HG03520 (cell line): ENCODE results near the gene OR51I1.
A peak's percentile ranks its signal among the peaks of the same experiment; 100 is the strongest.

Experiments
- ATAC-seq: cut with Tn5 transposase; IDR thresholded peaks from one replicate; pipeline ENCODE4 v1.9.1; 2021; ENCODE audit warnings: mild to moderate bottlenecking, moderate library complexity; ENCODE audit not compliant: unreplicated experiment

Gene OR51I1, protein sequence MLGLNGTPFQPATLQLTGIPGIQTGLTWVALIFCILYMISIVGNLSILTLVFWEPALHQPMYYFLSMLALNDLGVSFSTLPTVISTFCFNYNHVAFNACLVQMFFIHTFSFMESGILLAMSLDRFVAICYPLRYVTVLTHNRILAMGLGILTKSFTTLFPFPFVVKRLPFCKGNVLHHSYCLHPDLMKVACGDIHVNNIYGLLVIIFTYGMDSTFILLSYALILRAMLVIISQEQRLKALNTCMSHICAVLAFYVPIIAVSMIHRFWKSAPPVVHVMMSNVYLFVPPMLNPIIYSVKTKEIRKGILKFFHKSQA

DNA sequence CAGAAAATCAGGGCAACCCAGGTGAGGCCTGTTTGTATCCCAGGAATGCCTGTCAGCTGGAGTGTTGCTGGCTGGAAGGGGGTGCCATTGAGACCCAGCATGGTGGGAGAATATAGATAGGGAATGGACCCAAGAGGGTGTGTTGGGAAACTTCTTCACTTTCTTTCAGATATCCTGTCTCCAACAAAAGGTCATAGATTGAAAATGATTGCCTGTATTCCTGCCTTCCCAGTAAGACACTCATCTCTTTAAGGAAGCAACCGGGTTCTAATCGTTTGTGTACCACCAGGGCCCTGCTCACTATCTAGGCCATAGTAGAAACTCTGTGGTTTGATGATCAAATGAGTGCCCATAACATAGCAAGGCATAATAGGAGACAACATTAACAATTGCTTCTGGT lies at the start of gene OR51I1:
Gene OR51I1 (minus strand): TSS at position 101 of the 400 bp plus-strand sequence. CDS start 0 bp downstream, at position 101.
- ATAC-seq, result no peak

DNA sequence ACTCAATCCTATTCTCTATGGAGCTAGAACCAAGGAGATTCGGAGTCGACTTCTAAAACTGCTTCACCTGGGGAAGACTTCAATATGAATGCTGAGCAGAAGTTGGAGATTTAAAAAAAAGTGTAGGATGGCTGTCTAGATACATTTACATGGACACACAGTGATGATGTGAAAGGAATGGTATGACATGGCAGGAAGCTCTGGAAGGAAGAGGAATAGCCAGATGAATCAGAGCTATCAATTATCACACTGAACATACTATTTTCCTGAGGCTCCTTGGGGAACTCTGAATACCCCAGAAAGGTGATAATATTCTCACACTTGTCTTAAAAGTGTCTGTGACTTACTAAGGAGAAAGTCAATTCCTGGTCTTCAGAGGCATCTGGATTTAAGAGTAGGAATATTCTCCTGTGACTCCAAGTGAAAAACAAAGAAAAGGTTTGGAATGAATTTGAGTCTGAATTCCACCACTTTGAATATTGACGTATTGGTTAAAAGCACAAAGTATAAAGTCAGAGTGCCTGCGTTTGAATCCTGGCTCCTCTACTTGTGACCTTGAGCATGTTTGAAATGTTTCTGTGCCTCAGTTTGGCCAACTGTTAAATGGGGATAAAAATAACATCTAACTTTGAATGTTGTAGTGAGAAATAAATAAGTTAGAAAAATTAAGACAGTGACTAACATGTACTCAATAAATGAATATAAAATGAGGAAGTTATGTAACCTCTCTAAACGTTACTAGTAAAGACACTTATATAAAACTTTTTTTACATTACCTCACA lies 48.5 kb upstream of the OR51I1 start:
- no peak for ATAC-seq

DNA sequence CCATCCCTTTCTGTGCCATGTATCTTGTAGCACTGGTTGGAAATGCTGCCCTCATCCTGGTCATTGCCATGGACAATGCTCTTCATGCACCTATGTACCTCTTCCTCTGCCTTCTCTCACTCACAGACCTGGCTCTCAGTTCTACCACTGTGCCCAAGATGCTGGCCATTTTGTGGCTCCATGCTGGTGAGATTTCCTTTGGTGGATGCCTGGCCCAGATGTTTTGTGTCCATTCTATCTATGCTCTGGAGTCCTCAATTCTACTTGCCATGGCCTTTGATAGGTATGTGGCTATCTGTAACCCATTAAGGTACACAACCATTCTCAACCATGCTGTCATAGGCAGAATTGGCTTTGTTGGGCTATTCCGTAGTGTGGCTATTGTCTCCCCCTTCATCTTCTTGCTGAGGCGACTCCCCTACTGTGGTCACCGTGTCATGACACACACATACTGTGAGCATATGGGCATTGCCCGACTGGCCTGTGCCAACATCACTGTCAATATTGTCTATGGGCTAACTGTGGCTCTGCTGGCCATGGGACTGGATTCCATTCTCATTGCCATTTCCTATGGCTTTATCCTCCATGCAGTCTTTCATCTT lies 47.6 kb upstream of the OR51I1 start:
- ATAC-seq, result no peak

DNA sequence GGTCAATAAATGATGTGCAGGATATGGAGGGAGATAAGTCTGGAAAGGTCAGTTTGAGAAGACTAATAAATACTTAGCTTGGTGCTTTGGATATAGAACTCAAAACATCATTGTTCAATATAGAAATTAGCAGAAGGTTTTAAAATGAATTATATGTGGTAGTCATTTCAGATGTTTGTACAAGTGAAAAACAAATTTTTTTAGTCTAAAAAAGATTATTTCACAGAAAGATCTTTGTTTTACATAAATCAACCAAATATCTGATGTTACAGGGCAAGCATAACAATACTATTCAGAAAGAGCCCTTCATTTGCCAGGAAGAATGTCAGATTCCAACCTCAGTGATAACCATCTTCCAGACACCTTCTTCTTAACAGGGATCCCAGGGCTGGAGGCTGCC lies 47.1 kb upstream of the OR51I1 start, which contains the start of gene OR52D1:
Gene OR52D1 (plus strand): TSS at position 301 of the 400 bp plus-strand sequence. CDS start 22 bp downstream, at position 323.
- no peak for ATAC-seq

DNA sequence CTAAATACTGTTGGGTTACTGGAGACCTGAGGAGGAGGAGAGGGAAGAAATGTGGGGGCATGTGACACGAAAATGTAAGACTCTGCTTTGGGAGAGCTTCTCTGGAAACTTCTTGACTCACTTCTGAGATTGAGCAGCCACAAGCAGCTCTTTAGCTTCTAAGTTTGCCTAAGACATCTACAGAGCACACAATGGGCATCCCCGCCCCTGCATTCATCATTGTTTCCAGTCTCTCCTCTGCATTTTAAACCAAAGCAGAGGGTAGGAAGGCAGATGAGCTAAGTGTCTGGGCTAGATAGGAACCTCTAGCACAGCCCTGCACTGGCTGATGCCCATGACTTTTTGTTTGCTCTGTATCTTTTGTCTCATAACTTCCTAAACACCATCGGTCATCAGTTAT lies 45.1 kb upstream of the OR51I1 start:
- no peak for ATAC-seq

DNA sequence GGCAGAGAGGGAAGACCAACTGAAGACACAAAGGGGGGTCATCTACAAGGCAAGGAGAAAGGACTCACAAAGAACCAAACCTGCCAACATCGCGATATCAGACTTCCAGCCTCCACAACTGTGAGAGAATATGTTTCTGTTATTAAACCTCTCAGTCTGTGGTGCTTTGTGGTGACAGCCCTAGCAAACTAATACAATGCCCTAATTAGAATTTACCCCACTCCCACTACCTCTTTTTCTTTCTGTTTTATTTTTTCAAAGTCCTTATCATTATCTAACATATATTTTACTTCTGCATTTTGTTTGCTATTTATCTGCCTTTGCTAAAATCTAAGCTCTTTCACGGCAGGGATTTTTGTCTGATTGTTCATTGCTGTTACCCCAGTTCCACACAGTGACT lies 44.7 kb upstream of the OR51I1 start:
- no peak for ATAC-seq

DNA sequence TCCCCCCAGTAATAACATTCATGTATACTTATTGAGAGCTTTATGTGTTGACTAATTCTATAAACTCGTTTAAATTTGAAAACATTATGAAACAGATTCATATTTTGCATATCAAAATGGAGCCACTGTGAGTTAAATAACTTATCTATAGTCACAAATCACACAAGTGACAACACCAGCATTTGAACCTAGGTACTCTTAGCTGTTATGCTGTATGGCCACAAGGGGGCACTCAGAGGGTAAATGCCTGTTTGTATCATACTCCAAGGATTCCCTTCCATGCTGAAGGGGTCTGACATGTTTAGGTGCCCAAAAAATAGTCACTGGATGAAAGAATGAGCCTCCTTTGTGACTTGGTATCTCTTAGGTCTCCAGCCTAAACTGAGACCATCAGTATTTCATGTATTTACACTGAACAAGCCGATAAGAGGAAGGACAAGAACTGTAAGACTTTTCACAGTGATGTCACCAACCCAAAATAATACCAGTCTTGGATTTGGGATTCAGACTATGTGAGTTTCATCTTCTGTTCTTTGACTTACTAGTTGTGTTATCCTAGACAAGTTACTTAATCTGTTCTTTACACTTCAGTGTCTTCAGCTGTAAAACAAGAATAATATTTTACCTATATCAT lies 35.0 kb upstream of the OR51I1 start:
- ATAC-seq, result peak; percentile 80

DNA sequence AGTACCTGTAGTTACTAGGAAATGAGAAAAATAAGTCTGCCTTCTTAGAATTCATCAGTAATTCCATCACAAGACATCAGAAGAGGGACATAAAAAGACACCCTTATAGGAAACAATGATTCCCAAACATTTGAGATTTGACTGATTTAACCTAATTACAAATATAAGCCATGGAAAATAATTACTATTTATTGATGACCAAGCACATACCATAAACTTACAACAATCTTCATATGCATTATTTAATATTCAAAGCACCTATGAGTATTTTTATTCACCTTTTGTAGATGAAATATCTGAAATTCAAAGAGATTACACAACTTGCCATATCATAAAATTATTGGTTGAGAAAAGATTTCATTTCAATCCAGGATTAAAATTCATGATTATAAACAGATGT lies 32.6 kb upstream of the OR51I1 start:
- no peak for ATAC-seq

DNA sequence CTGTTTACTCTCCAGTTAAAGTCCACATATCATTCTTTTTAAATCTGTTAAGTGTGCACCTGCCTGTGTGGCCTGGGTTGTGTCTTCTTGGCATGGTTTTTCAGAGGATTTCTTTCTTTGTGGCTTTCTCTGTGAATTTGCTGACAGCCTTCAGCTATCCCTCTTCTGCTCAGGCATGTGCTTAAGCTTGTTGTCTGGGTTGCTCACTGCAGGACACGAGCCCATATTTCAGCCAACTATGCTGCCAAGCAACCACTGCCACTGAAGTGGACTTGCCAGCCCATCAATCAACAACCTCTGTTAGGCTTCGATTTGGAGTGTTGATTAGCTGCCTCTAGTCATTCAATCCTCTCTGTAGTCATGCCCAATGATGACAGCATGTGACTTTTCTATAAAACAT lies 26.2 kb upstream of the OR51I1 start:
- no peak for ATAC-seq

DNA sequence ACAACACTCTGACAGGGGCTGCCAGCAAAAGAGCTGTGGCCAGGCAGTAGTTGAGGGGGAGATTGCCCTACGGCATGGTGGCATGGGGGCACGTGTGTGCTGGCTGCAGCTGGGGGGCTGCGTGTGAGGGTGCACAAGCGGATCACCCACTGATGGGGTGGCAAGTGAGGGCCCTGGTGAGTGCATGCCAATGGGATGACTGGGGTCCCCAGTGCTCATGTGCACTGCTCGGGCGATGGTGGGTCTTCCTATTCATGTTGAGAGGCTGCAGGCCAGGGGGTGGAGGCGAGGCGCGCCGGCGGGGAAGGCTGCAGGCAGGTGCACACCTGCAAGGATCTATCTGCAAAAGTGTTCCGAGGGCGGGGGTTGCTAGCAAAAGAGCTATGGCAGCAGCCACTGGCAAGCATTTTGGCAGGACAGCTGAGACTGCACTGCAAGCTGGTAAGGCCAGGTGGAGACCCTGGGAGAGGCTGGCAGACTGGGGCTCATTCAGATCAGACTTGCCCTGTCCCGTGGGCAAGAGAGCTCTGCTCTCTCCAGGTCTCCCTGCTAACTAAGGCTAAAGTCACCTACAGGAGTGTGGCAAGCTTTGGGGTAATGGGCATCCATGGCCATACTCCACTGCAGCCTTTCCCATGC lies 19.8 kb upstream of the OR51I1 start:
- ATAC-seq, result no peak

DNA sequence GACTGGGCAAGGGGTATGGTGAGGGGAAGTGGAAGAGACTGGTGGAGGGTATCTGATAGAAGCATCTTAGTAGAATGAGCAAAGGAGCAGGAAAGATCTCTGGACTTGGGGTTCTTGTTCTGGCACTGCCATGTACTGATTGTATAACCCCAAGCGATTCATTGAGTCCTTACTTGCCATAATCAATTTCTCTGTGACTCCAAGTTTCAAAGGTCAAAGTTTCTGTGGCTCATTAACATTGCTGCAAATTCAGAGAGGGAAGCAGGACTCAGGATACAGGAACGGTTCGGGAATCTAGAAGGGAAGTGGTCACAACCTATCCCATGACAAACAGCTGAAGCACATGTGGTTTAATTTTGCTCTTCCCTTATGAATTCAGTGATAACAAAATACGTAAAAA lies 8.1 kb upstream of the OR51I1 start:
- ATAC-seq, result no peak

DNA sequence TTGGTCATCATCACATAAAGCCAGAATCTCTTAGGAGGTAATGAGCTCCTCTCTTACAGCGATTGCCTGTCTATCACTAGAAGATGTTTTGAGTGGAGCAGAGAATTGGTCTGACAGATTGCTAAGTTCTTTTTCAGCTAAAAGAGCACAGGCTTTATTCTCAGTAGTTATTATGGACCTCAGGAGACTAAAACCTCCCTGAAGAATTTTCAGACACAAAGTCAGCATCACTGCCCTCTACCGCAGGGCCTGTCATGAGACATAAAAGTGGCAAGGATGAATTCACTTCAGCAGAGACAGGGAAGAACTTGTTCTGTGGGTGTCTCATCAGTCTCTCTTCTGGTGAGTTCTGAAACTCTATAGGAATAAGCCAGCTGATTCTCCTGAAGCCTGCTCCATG lies 7.7 kb upstream of the OR51I1 start, which contains the start of gene OR51I2:
Gene OR51I2 (plus strand): TSS at position 301 of the 400 bp plus-strand sequence. CDS start 4,166 bp downstream, outside the sequence.
- no peak for ATAC-seq

DNA sequence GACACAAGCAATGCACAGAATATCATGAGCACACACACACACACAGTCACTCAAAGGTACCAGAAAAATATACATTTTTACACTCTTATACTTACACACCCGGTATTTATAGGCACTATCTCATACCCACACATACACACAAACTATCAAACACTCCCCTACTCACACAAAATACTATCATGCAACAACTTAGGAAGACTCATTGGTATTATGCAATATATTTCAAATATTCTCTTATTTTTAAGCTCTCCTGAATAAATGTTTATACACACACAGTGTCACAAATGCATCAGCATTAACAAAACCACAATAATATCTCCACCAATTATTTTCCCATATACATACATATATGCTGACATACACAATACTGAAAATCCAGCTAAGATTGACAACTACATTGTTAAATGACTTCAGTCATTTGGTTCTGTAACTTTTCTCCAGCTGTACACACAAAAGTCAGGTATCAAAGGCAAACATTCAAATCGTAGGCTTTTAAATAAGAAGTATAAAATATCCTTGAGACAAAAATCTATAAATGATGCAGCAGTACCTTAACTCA lies 2.6 kb upstream of the OR51I1 start:
- ATAC-seq, result no peak

DNA sequence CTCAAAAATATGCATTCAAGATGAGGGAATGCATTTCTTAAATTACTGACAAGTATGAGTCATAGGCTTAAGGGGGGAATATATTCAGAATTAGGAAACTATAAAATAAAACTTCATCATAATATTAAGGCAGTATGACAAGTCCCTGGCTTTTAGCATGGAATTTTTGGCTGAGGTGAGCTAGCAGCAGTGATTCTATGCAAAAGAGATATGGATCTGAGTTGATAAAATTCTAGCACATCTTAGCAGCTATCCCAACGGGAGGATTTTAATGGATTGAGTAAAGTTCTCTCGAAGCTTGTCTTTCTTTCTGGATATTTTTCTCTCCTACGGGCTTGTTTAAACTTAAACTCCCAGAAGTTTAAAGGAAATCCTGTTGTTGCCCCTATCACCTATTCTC lies 18.2 kb downstream of the OR51I1 start:
- ATAC-seq, result no peak

DNA sequence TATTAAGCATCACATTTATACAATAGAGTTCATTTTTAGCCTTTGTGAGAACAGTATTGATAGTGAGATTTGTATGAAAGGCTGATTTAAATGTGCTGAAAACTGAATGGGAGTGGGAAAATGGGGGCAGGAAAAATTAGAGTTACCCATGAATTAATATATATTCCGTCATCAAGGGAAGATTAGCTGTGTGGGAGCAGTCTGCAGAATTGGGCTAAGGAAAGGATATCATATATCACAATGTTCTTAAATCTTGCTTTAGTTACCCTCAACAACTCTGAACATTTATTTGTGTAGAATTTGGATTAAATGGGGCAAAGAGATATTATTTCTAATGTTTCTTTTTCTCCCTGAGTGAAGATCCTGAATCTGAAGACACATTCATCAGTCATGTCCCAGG lies 19.5 kb downstream of the OR51I1 start, which contains the start of gene OR51Q1:
Gene OR51Q1 (plus strand): TSS at position 301 of the 400 bp plus-strand sequence. CDS start 90 bp downstream, at position 391.
- ATAC-seq, result no peak

DNA sequence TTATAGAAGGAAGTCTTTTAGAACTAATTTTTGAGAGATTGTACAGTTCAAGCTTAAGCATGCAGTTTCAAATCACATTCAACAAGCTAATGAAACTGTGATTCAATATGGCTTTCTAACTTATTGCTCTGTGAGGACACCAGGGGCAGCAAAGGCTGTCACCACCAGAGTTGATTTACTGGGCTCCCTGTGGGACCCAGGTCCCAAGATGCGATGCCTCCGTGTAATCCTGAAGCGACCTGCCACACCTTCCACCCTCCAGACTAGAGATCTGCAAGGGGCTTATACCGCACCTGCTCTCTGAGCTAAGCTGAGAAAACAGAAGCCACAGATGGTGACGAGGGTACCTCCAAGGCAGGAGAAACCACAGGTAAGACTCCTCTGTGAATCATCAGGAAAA lies 20.3 kb downstream of the OR51I1 start:
- no peak for ATAC-seq

DNA sequence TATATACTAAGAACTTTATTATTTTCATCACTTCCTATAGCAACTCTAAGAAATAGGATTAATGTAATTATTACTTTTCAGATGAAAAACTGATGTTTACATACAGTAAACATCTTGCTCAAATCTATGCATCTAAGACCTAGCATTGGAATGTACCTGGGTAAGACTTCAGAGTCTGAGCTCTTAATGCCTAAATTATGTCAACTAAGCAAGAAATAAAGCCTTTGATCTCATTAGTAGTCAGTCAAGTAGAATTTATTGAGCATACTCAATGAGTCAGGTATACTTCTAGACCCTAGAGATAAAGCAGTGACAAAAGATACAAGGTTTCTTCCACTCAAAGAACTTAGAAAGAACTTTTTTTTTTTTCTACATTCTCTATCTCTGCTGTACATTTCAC lies 36.1 kb downstream of the OR51I1 start:
- no peak for ATAC-seq

DNA sequence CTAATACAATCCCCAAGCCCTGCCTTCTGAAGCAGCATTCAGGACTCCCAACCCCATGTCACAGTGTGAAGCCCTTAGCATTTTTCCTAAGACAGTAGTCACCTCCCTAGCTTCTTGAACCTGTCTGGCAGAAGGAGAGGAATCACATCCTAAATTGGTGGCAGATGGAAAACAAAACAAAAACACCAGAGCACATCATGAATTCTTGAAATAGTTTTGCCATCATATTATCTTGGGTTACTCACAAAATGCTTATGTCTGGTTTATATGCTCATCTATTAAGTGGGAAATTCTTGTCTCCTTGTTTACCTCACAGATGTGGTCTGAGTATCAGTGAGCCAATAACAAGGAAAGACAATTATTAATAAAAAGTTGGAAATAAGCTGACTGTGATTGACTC lies 42.4 kb downstream of the OR51I1 start:
- no peak for ATAC-seq

DNA sequence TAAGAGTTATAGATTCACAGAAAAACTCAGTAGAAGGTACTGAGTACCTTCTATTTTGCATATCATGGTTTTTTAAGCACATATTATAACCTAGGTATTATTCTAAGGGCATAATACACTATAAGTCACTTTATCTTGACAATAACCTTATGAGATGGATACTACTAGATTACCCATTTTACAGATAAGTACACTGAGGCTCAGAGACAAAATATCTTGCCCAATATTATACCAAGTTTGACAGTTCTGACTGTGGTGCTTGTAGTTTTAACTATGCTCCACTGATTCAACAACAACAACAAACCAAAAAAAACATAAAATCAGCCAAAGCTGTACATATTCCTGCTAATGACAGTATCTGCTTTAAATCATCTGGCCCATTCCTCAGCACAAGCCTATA lies 47.2 kb downstream of the OR51I1 start:
- no peak for ATAC-seq
